Measurements from ENCODE around the gene GJD3. TPM values are rescaled to one million over a fixed set of nuclear protein-coding genes. Genes with fewer than 3 reads are reported as not detected.
"Not testable (repeated sequence)": the region's sequence is repeated elsewhere in the genome, so short reads cannot be mapped to it uniquely, and the experiment has no call there.

GJD3 gene
- total and polyA plus RNA-seq, 12 donors, result 0.44 to 8.7 (median 1.9) TPM; not detected in 3

DNA sequence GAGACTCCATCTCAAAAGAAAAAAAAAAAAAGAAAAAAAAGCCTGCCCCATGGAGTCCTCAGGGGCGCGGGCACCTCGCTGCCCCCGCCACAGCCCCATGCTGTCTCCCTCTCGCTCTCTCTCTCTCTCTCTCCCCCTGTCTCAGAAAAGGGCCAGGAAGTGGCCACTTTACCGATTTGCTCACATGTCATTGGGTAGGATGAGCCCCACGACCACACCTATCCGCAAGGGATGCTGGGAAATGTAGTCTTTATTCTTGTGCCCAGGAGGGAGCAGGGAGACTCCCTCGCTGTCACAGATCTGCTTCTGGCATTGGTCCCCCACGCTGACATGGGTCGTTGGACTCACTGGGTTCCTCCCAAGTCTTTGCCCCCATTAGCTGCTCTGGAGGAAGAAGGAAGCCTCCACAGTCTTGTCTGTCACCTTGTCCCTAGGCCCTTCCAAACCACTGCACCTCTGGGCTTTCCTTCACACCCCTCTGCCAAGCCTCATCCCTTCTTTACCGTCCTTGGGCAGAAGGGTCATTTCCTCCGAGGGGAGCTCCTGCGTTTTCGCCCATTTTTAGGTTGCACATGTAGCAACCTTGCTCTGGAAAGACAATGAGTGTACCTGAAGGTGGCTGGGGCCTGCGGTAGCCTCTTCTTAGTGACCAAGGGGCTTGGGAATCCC lies 6.9 kb upstream of the GJD3 start:
- H3K4me1 ChIP-seq (replicated peaks in 1 of 2), result no peaks in the 10 kb centered on the region
- intact Hi-C loops (cut with DNase I), result no loop called here
- no peak overlapping the region for H3K4me3 ChIP-seq
- no peak for TF ChIP-seq POLR2A (IDR thresholded peaks at IDR 0.05)
- TF ChIP-seq, protein P1, sequence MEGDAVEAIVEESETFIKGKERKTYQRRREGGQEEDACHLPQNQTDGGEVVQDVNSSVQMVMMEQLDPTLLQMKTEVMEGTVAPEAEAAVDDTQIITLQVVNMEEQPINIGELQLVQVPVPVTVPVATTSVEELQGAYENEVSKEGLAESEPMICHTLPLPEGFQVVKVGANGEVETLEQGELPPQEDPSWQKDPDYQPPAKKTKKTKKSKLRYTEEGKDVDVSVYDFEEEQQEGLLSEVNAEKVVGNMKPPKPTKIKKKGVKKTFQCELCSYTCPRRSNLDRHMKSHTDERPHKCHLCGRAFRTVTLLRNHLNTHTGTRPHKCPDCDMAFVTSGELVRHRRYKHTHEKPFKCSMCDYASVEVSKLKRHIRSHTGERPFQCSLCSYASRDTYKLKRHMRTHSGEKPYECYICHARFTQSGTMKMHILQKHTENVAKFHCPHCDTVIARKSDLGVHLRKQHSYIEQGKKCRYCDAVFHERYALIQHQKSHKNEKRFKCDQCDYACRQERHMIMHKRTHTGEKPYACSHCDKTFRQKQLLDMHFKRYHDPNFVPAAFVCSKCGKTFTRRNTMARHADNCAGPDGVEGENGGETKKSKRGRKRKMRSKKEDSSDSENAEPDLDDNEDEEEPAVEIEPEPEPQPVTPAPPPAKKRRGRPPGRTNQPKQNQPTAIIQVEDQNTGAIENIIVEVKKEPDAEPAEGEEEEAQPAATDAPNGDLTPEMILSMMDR (IDR thresholded peaks at IDR 0.05), result no peak
- H3K27ac ChIP-seq, result no peak overlapping the region
- peak in 2 of 7 donors; percentile 5 to 45 for DNase-seq
- no peaks in the 10 kb centered on the region for H3K27me3 ChIP-seq
- H3K36me3 ChIP-seq (replicated peaks in 1 of 2), result no peaks in the 10 kb centered on the region
- 84 to 88% (median 86%) methylated on average over 16 of the region's 16 CpGs for whole genome bisulfite sequencing, 4 donors
- H3K9me3 ChIP-seq (replicated peaks in 1 of 3), result no peaks in the 10 kb centered on the region

- 76 to 88% (median 83%) methylated on average over 7 of the region's 7 CpGs for WGBS, 4 donors
- H3K27ac ChIP-seq, result no peak overlapping the region
- no peaks in the 10 kb centered on the region for H3K27me3 ChIP-seq
- H3K9me3 ChIP-seq (replicated peaks in 1 of 3), result no peaks in the 10 kb centered on the region
- no peak overlapping the region for H3K4me3 ChIP-seq
- intact Hi-C loops (cut with DNase I), result loop anchor here in 1 of 2 donors (10.0 kb wide), 1 partner anchor 165 kb away; no protein-coding TSS in a partner anchor
- no peak for TF ChIP-seq POLR2A (IDR thresholded peaks at IDR 0.05)
- TF ChIP-seq, protein P1 (IDR thresholded peaks at IDR 0.05), result no peak
- H3K36me3 ChIP-seq (replicated peaks in 1 of 2), result no peaks in the 10 kb centered on the region
- peak in 2 of 7 donors; percentile 13 to 25 for DNase-seq
- H3K4me1 ChIP-seq (replicated peaks in 1 of 2), result no peaks in the 10 kb centered on the region
These were observed 5.4 kb upstream of the GJD3 start for GRCh38 chr17:40369923-40370322.

DNA sequence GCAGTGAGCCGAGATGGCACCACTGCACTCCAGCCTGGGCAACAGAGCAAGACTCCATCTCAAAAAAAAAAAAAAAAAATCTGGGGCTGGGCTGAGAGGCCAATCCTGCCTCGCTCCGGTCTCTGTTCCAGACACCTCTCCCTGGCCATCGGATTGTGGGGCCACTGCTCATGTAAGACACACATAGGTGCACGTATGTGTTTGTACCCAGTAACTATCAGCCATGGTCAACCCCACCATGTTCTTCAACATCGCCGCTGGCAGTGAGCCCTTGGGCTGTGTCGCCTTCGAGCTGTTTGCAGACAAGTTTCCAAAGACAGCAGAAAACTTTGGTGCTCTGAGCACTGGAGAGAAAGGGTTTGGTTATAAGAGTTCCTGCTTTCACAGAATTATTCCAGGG lies 3.2 kb upstream of the GJD3 start:
- intact Hi-C loops (cut with DNase I), result loop anchor here in 1 of 2 donors (10.0 kb wide), 1 partner anchor 167 kb away; no protein-coding TSS in a partner anchor
- peaks cover 15% of the 10 kb centered on the region for H3K27me3 ChIP-seq
- 89 to 92% (median 91%) methylated on average over 8 to 9 of the region's 9 CpGs for WGBS, 4 donors
- H3K27ac ChIP-seq; H3K4me1 ChIP-seq (replicated peaks in 1 of 2); H3K36me3 ChIP-seq (replicated peaks in 1 of 2); H3K9me3 ChIP-seq (replicated peaks in 1 of 3); H3K4me3 ChIP-seq: not testable (repeated sequence)
- DNase-seq, result peak in 2 of 7 donors; percentile 17 to 41

DNA sequence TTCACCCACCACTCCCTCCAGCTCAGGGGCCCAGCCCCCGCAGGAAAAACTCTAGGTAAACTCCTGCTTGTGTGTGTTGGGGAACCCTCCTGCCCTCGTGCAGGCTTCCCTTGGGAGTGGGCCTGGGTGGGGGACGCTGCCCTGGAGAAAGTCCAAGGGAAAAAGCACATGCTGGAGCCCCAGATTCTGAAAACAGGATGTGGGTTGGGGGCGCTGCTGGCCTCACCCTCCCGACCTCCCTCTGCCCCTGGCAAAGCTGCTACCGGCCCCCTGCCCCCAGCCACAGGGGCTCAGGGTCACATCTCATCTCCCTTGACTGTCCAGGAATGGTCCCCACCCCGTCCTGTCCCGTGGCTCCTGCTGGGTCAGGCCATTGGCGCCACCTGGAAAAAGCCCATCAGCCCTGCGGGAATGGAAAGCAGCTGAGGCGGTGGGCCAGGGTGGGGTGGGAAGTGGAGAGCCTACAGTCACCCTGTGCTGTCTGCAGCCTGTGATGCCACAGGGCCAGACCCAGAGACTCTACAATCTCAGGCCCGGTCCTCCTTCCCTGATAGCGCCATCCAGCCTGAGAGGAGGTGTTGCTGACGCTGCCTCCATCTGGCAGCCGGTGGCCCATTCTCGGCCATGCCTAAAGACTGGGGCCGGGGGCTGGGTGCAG lies 2.5 kb upstream of the GJD3 start:
- Histone ChIP-seq H3K4me3 (no peak overlapping the region), H3K4me1 (replicated peaks in 1 of 2) (peaks cover 5 to 6% of the 10 kb centered on the region in 2 donors), H3K27ac (no peak overlapping the region), H3K27me3 (peaks cover 15% of the 10 kb centered on the region), H3K36me3 (replicated peaks in 1 of 2) (no peaks in the 10 kb centered on the region), H3K9me3 (replicated peaks in 1 of 3) (no peaks in the 10 kb centered on the region)
- DNase-seq, result peak in 1 of 7 donors; percentile 24
- intact Hi-C loops (cut with DNase I), result loop anchor here in 1 of 2 donors (10.0 kb wide), 1 partner anchor 168 kb away; no protein-coding TSS in a partner anchor
- 69 to 76% (median 73%) methylated on average over 6 to 17 of the region's 17 CpGs for WGBS, 4 donors
- TF ChIP-seq POLR2A (IDR thresholded peaks at IDR 0.05), result no peak
- TF ChIP-seq, protein P1 (IDR thresholded peaks at IDR 0.05), result no peak
